ENCODE data around the gene SIPA1L3. TPM values are rescaled to one million over a fixed set of nuclear protein-coding genes. Genes with fewer than 3 reads are reported as not detected.

The SIPA1L3 gene
- total and polyA plus RNA-seq, 2 experiments from 2014 or later = 13.7 to 23.3 TPM

DNA sequence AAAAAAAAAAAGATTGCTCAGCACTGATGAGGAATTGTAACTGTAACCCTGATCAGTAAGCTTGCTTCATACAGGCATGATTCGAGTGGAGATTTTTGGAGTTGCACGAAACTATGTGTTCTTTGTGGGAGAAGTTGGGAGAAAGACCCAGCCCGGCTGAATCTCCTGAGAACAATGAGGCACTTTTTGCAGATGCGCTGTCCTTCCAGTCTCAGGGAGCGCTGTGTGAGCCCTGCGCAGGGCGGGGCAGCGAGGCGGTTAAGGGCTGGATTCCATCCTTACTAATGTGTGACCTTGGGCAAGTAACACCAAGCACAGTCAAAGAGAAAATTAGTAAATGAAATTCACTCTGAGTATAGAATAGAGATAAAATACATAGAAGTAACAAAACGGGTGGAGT is 76.9 kb downstream of the SIPA1L3 start:
- Histone ChIP-seq H3K27ac (no peak overlapping the region), H4K20me1 (ENCODE audit: insufficient read depth, poor library complexity, severe bottlenecking) (peaks cover 2% of the 10 kb centered on the region), H3K4me2 (no peak overlapping the region), H2AFZ (no peak overlapping the region), H3K27me3 (no peaks in the 10 kb centered on the region), H3K36me3 (replicated peaks; ENCODE audit: insufficient read depth, low read depth) (no peaks in the 10 kb centered on the region), H3K9me2 (replicated peaks; ENCODE audit: insufficient read depth) (no peaks in the 10 kb centered on the region), H3K9me3 (ENCODE audit: low read depth) (no peaks in the 10 kb centered on the region), H3K79me2 (peaks cover 79% of the 10 kb centered on the region), H3K4me3 (no peak overlapping the region), H3K4me1 (ENCODE audit: insufficient read depth) (peaks cover 33% of the 10 kb centered on the region)
- 93% methylated on average over 10 of the region's 10 CpGs for WGBS (ENCODE audit: low lambda C conversion rate, missing lambda C conversion rate)
- TF ChIP-seq EZH2phosphoT487 (IDR thresholded peaks at IDR 0.05; ENCODE audit: low read depth, severe bottlenecking, unreplicated experiment) (no peak), EZH2 (IDR thresholded peaks at IDR 0.05; ENCODE audit: borderline replicate concordance) (no peak)
- TF ChIP-seq, protein P1, sequence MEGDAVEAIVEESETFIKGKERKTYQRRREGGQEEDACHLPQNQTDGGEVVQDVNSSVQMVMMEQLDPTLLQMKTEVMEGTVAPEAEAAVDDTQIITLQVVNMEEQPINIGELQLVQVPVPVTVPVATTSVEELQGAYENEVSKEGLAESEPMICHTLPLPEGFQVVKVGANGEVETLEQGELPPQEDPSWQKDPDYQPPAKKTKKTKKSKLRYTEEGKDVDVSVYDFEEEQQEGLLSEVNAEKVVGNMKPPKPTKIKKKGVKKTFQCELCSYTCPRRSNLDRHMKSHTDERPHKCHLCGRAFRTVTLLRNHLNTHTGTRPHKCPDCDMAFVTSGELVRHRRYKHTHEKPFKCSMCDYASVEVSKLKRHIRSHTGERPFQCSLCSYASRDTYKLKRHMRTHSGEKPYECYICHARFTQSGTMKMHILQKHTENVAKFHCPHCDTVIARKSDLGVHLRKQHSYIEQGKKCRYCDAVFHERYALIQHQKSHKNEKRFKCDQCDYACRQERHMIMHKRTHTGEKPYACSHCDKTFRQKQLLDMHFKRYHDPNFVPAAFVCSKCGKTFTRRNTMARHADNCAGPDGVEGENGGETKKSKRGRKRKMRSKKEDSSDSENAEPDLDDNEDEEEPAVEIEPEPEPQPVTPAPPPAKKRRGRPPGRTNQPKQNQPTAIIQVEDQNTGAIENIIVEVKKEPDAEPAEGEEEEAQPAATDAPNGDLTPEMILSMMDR (IDR thresholded peaks at IDR 0.05; ENCODE audit: poor library complexity) = no peak
- no peak for DNase-seq (ENCODE audit: low spot score)

DNA sequence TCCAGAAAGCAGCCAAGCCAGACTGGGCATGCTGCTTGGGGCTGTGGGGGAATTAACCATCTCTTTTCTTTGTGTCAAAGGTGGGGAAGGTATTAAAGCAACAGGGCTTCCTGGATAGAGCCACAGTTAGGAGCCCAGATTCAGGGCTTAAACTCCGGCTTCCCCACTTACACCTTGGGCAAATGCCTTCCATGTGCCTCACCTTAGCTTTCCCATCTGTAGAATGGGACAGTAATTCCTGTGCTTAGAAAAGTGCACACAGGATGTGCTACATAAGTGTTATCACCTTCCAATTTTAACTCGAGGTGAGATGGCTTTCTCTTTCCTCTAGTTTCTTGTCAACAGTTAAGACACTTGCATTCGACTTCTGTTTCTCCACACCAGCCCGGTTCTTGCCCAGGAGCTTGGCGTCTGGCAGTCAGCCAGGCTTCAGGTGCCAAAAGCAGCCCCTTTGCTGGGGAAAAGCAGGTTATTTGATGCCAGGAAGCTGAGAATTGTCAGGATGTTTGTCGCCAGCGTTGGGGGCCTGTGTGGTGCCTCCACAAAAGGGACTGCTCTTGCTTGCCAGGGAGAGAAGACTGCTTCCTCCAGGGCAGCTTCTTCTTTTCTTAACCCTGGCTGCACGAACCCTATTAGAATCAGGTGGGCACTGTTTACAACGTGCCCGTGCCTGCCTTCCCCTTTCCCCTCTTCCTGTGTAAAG is 79.2 kb downstream of the SIPA1L3 start:
- Histone ChIP-seq H2AFZ (no peak overlapping the region), H3K4me3 (no peak overlapping the region), H3K27me3 (no peaks in the 10 kb centered on the region), H3K9me3 (ENCODE audit: low read depth) (no peaks in the 10 kb centered on the region), H3K4me1 (ENCODE audit: insufficient read depth) (peaks cover 18% of the 10 kb centered on the region), H3K9me2 (replicated peaks; ENCODE audit: insufficient read depth) (no peaks in the 10 kb centered on the region), H4K20me1 (ENCODE audit: insufficient read depth, poor library complexity, severe bottlenecking) (peaks cover 5% of the 10 kb centered on the region), H3K27ac (no peak overlapping the region), H3K79me2 (peaks cover 85% of the 10 kb centered on the region), H3K36me3 (replicated peaks; ENCODE audit: insufficient read depth, low read depth) (no peaks in the 10 kb centered on the region), H3K4me2 (no peak overlapping the region)
- 75% methylated on average over 10 of the region's 10 CpGs for WGBS (ENCODE audit: low lambda C conversion rate, missing lambda C conversion rate)
- TF ChIP-seq, protein P1 (IDR thresholded peaks at IDR 0.05; ENCODE audit: poor library complexity) = no peak
- TF ChIP-seq EZH2phosphoT487 (IDR thresholded peaks at IDR 0.05; ENCODE audit: low read depth, severe bottlenecking, unreplicated experiment) (no peak), EZH2 (IDR thresholded peaks at IDR 0.05; ENCODE audit: borderline replicate concordance) (no peak)
- DNase-seq (ENCODE audit: low spot score) = no peak

DNA sequence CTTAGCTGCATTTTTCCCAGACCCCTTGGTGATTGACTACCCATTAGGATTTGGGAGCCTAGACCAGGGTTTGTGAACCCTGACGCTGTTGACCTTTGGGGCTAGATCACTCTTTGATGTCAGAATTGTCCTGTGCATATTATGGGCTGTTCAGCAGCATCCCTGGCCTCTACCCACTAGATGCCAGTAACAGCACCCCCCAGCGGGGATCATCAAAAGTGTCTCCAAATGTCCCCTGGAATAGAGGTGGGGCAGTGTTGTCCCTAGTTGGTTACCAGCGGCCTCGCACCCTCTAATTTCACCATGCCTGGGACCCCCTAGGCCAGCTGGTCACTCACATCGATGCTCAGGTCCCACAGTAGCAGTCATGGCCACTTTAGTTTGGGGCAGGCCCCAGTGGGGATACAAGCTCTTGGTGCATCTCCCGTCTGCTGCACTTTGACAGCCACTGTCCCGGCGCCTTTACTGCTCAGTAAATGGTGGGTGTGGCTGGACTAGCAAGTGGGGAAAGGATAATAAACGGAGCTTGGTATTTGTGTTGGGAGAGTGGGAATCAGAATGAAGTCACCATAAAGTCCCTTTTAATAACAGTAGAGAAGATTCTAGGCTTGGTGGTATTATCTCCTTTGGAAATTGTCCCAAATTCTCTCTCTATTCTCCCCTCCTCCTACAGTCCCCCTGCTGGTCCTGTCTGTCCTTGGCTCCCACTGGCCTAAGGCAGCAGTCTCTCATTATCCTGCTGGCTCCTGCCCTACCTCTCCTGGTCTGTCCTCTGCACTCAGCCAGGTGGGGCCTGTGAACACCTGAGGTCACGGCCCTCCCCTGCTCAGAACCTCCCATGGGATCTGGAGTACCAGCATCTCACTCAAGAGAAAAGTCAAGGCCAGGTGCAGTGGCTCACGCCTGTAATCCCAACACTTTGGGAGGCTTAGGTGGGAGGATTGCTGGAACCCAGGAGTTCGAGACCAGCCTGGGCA is 80.6 kb downstream of the SIPA1L3 start:
- H3K36me3 ChIP-seq (replicated peaks; ENCODE audit: insufficient read depth, low read depth) = no peaks in the 10 kb centered on the region
- no peak overlapping the region for H3K4me2 ChIP-seq
- peaks cover 8% of the 10 kb centered on the region for H3K4me1 ChIP-seq (ENCODE audit: insufficient read depth)
- H3K9me3 ChIP-seq (ENCODE audit: low read depth) = no peaks in the 10 kb centered on the region
- H3K4me3 ChIP-seq = no peak overlapping the region
- DNase-seq (ENCODE audit: low spot score) = peak; percentile 32
- no peak overlapping the region for H3K27ac ChIP-seq
- no peaks in the 10 kb centered on the region for H3K9me2 ChIP-seq (replicated peaks; ENCODE audit: insufficient read depth)
- no peak overlapping the region for H2AFZ ChIP-seq
- 67% methylated on average over 12 of the region's 12 CpGs for WGBS (ENCODE audit: low lambda C conversion rate, missing lambda C conversion rate)
- no peaks in the 10 kb centered on the region for H3K27me3 ChIP-seq
- peaks cover 5% of the 10 kb centered on the region for H4K20me1 ChIP-seq (ENCODE audit: insufficient read depth, poor library complexity, severe bottlenecking)
- peaks cover 78% of the 10 kb centered on the region for H3K79me2 ChIP-seq
- TF ChIP-seq, protein P1 (IDR thresholded peaks at IDR 0.05; ENCODE audit: poor library complexity) = peak; percentile 6
- TF ChIP-seq EZH2phosphoT487 (IDR thresholded peaks at IDR 0.05; ENCODE audit: low read depth, severe bottlenecking, unreplicated experiment) = no peak
- no peak for TF ChIP-seq EZH2 (IDR thresholded peaks at IDR 0.05; ENCODE audit: borderline replicate concordance)
